ENCODE results near the gene EIF4EBP2.

- TF ChIP-seq POLR2A (IDR thresholded peaks at IDR 0.05) (no peak), CTCF (IDR thresholded peaks at IDR 0.05) (no peak)
Observed at GRCh38 chr10:70355051-70356021, 48.6 kb upstream of the EIF4EBP2 start.
